ENCODE measurements around the gene TIGAR.

DNA sequence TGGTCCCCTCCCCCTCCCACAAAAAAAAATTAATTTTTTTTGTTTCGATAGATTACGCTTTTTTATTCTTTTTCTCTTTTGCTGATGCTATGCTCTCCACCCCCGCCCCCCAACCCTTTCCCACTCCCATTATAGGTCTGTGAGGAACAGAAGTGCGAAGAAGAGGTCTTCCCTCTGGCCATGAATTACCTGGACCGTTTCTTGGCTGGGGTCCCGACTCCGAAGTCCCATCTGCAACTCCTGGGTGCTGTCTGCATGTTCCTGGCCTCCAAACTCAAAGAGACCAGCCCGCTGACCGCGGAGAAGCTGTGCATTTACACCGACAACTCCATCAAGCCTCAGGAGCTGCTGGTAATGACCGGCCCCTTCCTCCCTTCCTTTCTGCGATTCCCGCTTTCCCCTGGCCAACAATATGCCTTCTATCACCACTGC lies 45.1 kb upstream of the TIGAR start:
- TF ChIP-seq EZH2phosphoT487 (IDR thresholded peaks at IDR 0.05; ENCODE audit: insufficient read depth, low read depth), result no peak
- TF ChIP-seq EZH2 (IDR thresholded peaks at IDR 0.05; ENCODE audit: insufficient read depth, poor library complexity, severe bottlenecking), result no peak
